GM21367 (cell line): Measurements from ENCODE around the gene CDK17.
"Not testable (repeated sequence)": the region's sequence is repeated elsewhere in the genome, so short reads cannot be mapped to it uniquely, and the experiment has no call there.

ENCODE experiments used
- ATAC-seq: cut with Tn5 transposase; IDR thresholded peaks from one replicate; pipeline ENCODE4 v1.9.1; 2021; ENCODE audit not compliant: unreplicated experiment

The CDK17 gene

DNA sequence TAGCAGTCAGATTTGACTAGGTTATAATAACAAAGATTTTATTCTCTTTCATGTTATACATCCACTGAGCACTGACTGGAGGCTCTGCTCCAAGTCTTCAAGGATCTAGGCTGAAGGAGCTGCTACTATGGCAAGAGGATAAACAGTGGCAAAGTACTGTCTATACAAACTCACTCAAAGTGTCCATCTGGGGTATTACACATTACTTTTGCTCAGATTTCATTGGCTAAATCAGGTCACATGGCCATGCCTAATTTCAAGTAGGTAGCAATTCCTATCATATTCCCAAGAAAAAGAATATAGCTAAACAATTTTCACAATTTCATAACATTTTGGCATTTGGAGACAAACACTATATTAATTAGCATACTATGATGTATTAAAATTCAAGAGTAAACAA, 40.9 kb downstream of the CDK17 start:
- no peak for ATAC-seq

DNA sequence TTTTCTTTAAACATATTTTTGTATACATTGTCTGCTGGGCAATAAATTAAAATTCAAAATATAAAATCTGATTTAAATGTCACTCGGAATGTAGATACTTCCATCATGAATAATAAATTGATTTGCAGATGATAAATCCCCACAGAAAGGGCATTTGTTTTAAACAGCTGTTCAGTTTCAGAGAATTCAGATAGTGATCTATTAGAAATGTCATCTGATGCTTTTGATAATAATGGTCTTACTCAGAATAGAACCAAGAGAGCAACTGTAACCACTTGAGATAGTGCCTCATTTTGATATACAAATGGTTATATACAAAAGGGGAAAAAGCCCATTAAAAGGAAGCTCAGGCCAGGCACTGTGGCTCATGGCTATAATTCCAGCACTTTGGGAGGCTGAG, 43.4 kb downstream of the CDK17 start:
- no peak for ATAC-seq

DNA sequence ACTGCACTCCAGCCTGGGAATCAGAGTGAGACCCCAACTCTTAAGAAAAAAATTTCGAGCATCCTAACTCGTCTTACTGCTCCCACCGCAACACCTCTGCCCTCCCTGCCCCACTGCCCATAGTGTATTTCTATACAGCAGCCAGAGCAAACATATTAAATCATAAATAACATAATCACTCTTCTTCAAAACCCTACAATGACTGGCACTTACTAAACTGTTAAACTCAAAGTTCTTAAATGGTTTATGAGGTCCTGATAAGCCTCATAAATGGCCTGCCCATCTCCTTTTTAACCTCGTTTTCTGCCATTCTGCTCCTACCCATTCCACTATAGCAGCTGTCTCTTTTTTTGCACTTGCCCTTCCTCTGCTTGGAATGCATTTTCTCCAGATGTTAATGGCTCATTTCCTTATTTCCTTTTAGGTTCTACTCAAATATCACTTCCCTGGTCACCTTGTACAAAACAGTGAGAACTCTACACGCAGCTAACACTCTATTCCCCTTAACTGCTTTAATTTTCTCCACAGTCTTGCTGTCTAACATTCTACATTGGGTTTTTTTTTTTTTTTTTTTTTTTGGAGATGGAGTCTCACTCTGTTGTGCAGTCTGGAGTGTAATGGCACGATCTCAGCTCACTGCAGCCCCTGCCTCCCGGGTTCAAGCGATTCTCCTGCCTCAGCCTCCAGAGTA, 45.2 kb downstream of the CDK17 start:
- no peak for ATAC-seq

DNA sequence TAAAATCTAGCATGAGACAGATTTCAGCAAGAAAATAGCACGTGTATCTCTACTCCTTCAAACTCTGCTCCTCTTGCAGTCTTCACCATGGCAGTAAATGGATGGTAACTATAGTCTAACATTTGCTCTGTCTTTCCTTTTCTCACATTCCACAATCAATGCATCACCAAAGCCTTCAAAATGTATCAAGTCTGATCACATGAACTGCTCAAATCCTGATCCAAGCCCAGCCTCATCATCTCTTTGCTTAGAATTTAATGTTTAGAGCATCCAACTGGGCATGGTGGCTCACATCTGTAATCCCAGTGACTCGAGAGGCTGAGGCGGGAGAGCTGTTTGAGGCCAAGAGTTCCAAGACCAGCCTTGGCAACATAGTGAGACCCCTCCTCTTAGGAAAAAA, 45.9 kb downstream of the CDK17 start:
- ATAC-seq: no peak

DNA sequence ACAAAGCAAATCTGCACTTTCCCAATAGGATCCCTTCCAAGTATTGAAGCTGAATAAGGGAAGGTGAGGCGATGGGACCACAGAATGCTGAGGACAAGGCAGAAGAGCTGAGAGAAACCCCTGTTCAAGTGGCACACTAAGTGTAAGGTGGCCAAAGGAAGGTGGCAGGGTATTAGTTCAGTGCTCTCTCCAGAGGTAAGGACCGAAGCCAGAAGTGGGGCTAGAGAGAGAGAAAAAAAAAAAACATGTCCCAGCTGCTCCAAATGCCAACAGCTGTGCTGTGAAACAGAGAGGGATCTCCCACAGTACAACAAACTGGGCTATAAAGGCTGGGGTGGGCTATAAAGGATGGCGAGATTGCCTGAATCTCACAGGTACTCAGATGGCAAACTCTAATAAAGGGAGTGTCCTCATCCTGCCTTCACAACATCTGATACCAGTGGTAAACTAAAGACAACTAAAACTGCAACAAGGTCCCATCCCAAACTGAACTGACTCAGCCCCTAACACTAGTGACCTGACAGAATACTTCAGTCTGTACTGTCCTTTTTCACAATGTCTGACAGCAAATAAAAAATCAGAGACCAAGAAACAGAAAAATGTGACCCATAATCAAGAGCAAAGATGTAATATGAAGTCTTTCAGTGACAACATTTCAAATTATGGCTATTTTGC, 47.9 kb downstream of the CDK17 start:
- ATAC-seq: no peak

DNA sequence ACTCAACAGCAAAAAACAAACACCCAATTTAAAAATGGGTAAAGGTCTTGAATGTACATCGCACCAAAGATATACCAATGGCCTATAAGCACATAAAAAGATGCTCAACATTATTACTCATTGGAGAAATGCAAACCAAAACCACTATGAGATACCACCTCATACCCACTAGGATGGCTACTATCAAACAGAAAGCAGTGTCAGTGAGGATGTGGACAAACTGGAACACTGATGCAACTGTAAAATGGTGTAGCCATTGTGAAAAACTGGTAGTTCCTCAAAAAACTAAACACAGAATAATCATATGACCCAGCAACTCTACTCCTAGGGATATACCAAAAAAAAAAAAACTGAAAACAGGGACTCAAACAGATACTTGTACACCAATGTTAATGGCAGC, 49.3 kb downstream of the CDK17 start:
- ATAC-seq: peak; percentile 46

DNA sequence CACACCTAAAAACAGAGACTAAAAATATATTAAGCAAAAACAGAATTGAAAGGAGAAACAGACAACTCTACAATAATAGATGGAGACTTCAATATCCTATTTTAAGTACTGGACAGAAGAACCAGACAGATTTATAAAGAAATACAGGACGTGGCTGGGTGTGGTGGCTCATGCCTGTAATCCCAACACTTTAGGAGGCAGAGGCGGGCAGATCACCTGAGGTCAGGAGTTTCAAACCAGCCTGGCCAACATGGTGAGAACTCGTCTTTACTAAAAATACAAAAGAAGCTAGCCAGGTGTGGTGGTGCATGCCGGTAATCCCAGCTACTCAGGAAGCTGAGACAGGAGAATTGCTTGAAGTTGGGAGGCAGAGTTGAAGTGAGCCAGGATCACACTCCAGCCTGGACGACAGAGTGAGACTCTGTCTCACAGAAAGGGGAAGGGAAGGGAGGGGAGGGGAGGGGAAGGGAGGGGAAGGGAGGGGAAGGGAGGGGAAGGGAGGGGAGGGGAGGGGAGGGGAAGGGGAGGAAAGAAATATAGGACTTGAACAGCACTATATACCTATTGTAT, 53.0 kb downstream of the CDK17 start:
- ATAC-seq: no peak

DNA sequence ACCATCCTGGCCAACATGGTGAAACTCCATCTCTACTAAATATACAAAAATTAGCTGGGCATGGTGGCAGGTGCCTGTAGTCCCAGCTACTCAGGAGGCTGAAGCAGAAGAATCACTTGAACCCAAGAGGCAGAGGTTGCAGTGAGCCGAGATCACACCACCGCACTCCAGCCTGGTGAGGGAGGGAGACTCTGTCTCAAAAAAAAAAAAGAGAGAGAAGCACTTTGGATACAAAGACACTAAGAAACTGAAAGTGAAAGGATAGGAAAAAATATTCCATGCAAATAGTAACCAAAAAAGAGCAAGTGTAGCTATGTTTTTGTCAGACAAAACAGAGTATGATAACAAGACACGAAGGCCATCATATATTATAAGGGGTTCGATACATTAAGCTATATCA, 53.5 kb downstream of the CDK17 start:
- not testable (repeated sequence) for ATAC-seq

DNA sequence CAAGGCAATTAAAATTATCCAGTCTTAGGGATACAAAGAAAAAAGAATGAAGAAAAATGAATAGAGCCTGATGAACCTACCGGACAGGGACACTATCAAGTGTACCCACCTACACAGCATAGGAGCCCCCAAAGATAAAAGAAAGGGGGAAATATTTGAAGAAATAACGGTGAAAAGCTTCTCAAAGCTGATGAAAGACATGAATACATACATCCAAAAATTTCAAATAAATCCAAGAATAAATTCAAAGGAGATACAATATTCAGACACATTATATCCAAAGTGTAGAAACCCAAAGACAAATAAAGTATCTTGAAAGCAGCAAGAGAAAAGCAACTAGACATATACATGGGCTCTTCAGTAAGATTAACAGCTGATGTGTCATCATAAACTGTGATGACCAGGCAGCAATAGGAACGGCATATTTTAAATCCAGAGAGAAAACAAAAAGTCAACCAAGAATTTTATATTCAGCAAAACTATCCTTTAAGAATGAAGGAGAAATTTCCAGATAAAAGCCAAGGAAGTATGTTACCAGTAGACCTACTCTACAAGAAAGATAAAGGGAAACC, 56.0 kb downstream of the CDK17 start:
- no peak for ATAC-seq

DNA sequence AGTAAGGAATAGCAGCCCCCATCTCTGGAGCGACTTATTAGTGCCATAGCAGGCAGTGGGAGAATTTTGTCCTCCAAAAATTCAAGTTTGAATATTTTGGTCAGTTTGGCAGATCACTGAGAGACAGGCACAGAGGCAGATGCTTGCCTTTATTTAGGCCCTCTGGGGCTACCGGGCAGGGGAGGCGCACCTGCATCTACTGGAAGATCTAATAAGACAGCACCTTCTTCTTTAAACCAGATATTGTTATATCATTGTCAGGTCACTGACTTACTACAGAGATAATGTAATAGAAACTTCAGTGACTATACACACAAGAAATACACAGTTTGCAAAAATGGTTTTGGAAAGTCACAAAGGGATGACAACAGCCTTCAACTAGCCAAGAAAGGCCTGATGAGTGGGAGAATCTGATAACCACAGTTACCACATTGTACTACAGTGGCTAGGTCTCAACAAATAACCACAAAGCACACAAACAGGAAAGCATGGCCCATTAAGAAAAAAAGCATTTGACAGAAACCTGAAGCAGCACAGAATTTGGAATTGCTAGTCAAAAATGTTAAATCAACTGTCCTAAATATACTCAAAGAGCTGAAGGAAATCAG, 56.8 kb downstream of the CDK17 start:
- peak; percentile 82 for ATAC-seq

DNA sequence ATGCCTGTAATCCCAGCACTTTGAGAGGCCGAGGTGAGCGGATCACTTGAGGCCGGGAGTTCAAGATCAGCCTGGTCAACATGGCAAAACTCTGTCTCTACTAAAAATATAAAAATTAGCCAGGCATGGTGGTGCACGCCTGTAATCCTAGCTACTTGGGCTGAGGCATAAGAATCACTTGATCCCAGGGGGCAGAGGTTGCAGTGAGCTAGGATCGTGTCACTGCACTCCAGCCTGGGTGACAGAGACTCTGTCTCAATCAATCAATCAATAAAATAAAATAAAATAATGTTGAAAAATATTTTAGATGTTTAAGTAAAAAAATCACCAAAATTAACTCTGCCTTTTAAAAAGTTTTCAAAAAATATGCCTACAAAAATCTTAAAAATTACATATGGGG, 60.6 kb downstream of the CDK17 start:
- not testable (repeated sequence) for ATAC-seq

DNA sequence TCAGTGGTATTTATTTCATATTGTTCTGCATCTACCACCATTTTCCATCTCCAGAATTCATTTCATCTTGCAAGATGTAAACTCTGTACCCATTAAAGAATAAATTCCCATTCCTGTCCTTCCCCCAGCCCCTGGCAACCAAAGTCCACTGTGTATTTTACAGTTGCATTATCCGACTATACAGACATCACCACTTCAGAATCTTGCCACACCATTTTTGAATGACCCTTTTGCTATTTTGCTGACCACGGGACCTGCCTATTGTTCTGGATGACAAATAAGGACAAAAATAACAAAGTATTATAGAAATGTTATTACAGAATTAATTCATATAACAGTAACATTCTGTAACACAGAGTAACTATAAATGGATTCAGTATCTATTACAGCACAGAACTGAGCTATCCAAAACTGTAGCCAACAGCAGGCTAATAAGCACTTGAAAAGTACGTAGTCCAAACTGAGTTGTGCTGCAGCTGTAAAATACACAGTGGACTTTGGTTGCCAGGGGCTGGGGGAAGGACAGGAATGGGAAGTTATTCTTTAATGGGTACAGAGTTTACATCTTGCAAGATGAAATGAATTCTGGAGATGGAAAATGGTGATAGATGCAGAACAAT, 61.3 kb downstream of the CDK17 start:
- ATAC-seq: no peak

DNA sequence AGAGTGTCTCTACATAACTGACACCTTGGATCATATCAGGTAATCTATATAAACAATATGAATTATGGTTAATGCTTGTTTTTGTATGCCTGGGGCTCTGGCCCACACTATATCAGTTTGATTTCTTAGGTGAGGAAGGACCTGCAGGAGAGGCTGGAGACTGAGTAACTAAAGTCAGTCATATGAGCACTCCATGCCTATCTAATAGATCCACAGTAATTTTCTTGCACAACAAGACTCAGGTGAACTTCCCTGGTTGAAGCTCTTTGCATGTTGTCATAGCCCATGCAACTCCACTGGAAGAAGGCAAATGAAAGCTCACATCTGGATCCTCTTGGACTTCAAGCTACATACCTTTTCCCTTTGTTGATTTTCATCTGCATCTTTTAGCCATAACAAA, 62.3 kb downstream of the CDK17 start:
- no peak for ATAC-seq

DNA sequence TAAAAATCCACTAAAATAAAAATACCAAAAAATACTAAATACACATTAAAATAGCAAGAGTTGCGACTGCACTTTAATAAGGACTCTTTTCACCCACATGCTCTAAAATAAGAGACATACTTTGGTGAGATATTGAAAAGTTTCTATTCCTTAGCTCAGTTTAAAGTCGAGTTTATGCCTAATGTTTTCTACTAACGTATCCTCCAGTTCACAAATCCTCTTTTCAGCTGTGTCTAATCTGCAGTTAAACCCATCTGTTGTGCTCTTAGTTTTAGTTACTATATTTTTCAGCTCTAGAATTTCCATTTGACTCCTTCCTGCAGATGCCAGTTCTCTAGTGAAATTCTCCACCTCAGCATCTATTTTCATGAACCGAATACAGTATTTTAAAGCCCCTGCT, 63.8 kb downstream of the CDK17 start:
- ATAC-seq: no peak

DNA sequence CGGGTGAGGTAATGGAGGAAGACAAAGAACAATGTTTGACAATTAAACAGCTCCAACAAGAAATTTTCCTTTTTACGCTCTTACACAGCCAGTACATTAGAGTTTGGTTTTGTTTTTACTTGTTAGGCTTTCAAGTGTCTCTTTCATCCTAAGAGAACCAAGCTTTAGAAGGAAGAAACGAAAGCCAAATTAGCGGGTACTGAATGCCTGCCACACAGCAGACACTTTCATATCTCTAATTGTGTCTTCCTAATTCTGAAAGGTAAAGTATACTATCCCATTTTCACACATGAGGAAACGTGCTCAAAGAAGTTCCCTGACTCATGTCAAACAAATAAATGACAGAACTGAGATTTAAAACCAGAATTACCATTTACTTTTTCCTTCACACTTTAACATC, 65.0 kb downstream of the CDK17 start:
- peak; percentile 90 for ATAC-seq

DNA sequence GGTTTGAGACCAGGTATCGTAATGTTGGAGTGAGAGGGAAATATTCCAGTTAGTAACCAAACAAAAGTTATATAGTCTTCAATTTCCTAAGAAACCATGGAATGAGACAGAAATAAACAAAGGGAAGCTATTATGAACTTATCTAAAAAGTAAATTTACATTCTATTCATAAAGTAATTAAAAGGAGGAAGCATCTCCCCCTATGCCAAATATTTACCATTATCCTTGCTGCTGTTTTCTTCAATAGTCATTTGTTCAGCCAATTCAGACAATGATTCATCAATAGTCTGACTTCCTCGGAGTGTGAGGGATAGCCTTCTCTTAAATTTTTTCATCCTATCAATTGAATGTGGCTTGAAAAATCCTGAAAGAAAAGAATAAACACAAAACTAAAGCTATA, 65.7 kb downstream of the CDK17 start:
- ATAC-seq: no peak

DNA sequence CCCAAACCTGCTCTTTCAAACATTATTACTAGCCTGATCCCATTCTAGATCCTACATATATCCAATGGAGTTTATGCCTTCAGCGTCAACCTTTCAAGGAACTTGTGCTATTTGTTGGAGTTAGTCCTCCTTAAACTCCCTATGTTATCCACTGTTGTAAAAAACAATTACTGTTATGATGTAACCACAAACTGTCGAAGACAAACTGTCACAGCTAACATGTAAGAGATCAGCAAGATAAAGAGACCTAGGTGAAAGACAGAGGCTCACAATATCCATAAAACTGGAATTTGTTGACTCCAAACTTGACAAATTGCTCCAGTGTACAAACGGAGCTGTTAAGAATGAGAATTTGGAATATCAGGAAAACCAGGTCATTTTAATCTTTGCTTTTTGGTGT, 70.7 kb downstream of the CDK17 start:
- ATAC-seq: no peak

DNA sequence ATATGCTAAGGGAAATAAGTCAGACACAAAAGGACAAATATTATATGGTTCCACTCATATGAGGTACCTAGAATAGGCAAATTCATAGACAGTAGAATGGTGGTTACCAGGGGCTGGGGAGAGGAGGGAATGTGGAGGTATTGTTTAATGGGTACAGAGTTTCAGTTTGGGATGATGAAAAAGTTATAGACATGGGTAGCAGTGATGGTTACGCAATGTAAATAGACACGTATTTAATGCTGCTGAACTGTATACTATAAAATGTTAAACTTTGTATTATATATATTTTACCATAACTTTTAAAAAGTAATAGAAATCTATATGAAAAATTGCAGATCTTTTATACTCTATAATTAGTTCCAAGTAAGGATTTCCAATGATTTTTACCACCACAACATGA, 71.2 kb downstream of the CDK17 start:
- ATAC-seq: no peak

DNA sequence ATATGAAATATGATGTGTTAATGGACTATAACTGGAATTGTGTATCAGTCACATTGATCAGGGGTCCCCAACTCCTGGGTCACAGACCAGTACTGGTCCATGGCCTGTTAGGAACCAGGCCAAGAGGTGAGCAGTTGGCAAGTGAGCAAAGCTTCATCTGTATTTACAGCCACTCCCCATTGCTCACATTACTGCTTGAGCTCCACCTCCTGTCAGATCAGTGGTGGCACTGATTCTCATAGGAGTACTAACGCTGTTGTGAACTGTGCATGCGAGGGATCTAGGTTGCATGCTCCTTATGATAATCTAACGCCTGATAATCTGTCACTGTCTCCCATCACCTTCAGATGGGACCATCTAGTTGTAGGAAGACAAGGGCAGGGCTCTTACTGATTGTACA, 72.3 kb downstream of the CDK17 start:
- peak; percentile 25 for ATAC-seq

DNA sequence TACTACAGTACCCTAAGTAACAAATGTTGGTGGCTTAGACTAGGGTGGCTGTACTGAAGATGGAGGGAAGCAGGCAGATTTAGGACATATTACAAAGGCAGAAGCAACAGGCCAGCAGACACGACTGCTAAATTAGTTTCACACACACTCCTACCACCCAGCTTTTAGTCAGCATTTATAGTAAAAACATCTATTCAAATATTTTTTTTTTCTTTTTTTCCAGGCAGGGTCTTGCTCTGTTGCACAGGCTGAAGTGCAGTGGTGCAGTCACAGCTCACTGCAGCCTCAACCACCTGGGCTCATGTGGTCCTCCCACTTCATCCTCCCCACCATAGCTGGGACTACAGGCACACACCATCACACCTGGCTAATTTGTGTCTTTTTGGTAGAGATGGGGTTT, 72.9 kb downstream of the CDK17 start:
- ATAC-seq: peak; percentile 85

DNA sequence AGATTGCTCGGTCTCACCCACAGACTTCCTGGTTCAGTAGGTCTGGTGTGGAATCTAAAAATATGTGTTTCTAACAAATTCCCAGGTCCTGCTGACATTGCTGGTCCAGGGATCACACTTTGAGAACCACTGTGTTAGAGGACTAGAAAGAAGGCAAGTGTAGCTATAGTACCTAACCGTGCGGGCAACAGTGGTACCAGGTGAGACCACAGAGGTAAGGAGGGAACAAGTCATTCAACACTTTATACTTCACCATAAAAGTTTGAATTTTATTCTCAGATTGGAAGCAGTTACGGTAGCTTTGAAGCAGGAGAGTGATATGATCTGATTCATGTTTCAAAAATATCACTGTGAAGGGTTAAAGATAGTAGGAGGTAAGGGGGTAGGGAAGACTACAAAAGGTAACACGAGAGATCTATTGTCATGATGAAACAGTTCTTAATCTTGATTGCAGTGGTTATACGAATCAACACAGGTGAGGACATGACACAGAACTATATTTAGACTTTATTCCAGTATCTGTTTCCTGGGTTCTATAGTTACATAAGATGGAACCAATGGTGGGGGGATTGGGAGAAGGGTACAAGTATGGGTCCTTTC, 73.5 kb downstream of the CDK17 start:
- ATAC-seq: no peak
